Forelimb muscle (tissue), 1 donor: ENCODE data around the gene ZNF639. TPM values are rescaled to one million over a fixed set of nuclear protein-coding genes. Genes with fewer than 3 reads are reported as not detected.

Experiments used
- polyA plus RNA-seq: library from polyadenylated mRNA; unstranded; fragments of 120-200 nt; gene quantifications from one replicate; pipeline ENCODE4 v1.2.1, GENCODE V29; 2013; ENCODE audit not compliant: insufficient read length

ZNF639 gene
- polyA plus RNA-seq, 1 donor, result 37.8 TPM

Other genes starting within 250 kb of the ZNF639 start
- 22.8 TPM for gene PIK3CA, start 174.7 kb upstream of the ZNF639 start, polyA plus RNA-seq
- gene KCNMB3, start 71.9 kb upstream of the ZNF639 start, polyA plus RNA-seq, result 4.7 TPM
- 45.3 TPM for gene MFN1, start 24.7 kb downstream of the ZNF639 start, polyA plus RNA-seq
- 28.3 TPM for gene GNB4, start 128.4 kb downstream of the ZNF639 start, polyA plus RNA-seq
- gene ACTL6A, start 239.9 kb downstream of the ZNF639 start, polyA plus RNA-seq, result 39.5 TPM